ENCODE measurements around the gene MCM5.

Gene MCM5

DNA sequence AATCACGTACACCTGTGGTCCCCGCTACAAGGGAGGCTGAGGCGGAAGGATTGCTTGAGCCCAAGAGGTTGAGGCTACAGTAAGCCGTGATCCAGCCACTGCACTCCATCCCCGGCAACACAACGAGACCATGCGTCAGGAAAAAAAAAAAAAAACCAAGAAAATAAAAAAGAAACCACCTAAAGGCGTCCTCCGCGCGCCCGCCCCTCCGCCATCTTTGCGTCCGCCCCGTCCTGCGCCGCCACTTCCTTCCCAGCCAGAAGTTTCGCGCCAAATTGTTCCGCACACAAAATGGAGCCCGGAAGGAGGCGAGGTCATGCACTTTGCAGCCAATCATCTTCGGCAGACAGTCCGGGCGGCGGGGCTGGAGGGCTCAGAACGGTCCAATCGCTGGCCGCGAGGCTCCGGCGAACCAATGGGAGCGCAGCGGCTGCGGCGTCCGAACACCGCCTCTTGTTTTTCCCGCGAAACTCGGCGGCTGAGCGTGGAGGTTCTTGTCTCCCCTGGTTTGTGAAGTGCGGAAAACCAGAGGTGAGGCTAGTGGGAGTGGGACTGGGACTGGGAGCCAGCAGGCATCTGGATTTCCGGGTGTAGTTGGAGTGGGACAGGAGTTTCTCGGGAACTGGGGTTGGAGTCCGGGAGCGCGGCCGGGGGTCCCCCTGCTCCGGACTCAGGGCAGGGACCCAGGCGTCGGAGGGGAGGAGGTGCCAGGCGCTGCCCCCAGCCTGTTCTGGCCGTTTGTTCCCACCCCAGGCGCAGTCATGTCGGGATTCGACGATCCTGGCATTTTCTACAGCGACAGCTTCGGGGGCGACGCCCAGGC is at the start of gene MCM5:
TSS of gene MCM5 (plus strand) at position 463 of the 823 bp plus-strand sequence. CDS start at position 762, 299 bp downstream.
- DNase-seq (ENCODE audit: low read depth) = peak; percentile 96

DNA sequence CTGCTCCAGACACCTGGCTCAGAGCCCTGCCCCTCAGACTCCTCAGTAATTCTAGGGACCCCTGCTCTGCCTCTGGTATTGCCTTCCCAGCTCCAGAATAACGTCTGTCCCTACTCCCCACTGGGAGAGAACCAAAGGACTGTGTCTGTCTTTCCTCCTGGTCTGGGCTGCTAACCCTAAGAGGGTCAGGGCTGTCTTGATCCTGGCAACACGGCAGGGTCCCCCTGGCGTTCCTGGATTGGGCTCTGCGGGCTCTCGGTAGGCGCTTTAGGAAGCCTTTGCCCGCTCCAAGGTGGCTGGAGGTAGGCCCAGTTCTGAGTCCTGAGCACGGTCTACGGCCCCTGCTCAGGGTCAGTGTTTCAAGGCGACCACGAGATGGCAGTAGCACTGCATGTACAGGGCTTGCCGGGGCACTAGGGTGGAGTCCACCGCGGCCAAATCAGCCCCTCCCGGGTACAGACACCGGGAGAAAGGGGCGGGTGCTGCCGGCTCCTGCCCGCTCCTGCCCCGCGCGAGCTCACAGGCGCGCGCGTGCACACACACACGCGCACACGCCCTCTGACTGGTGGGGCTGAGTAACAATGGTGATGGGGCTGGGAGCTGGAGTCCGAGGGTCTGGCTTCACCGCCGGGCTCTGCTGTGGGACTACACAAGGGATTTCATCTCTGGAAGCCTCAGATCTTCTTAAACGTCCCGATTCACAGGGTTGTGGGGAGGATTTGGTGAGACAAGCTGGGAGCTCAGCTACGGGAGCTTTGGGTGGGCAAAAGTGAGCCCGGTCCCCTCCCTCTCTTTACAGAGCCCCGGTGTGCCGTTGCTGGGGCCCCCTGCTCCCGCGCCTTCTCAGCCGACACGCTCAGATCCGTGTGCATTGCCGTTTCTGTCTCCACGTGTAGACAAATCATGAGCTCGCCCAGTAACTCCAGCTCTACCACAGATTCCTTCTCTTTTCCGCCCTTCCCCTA is 49.1 kb upstream of the MCM5 start:
- peak; percentile 87 for DNase-seq (ENCODE audit: low read depth)

GRCh38 chr22:35352214-35353111 is 47.5 kb upstream of the MCM5 start:
- no peak for DNase-seq (ENCODE audit: low read depth)

GRCh38 chr22:35353318-35353717 is 46.6 kb upstream of the MCM5 start:
- no peak for DNase-seq (ENCODE audit: low read depth)

GRCh38 chr22:35354068-35354467 is 45.9 kb upstream of the MCM5 start:
- no peak for DNase-seq (ENCODE audit: low read depth)

DNA sequence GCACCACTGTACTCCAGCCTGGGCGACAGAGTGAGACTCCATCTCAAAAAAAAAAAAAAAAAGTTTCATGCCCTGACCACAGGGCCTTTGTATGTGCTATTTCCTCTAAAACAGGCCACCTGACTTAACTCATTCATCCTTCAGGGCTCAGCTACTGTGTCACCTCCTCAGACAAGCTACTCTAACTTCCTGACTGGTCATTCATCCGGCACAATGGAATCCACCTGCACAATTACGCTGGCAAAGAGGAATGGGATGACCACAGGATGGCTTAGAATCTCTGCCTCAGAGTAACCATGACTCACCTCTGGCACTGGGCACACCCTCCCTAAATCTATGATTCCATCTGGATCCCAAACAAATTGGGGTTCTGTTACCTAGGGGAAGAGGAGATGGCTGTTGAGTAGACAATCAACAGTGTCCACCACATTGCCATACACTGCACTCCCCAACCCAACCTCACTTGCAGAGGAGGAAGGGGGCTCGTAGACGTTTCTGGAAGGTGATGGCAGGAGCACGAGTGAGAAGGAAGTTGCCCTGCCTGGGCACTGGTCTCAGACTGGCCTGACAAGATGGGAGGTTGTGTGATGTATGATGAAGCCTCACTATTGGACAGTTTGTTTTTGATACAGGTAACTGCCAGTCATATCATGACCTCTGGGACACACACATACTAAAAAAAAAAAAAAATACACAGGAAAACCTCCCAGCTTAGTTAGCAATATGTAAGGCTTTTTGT is 41.9 kb upstream of the MCM5 start:
- DNase-seq (ENCODE audit: low read depth) = no peak

DNA sequence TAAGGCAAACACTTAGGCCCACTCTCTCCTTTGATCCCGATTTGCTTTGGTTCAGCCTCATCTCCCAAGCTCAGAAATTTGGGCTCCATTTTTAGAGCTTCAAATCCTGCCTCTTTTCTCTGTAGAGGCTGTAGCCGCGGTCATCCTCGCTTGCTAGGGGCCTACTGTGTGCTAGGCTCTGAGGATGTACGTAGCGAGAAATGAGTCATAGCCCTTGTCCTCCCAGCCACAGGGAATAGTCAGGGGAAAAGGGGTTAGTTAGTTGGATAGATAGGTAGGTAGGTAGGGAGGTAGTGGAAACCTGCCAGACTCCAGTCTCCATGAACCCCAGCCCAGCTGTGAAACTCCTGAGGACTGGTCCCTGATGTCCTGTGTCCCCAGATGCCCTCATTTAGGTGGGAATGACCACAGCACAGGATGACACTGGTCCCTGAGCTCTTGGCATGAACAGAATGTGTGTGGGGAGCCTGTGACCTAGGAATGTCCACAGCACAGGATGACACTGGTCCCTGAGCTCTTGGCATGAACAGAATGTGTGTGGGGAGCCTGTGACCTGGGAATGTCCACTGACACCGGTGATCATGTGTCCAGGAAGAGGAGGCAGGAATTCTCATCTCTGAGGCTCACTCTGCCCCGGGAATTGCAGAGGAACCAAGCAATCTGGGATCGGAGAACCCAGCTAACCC is 40.4 kb upstream of the MCM5 start:
- DNase-seq (ENCODE audit: low read depth) = no peak

- no peak for DNase-seq (ENCODE audit: low read depth)
Observed at GRCh38 chr22:35361001-35361558, 38.9 kb upstream of the MCM5 start.

GRCh38 chr22:35363566-35364086 is 36.3 kb upstream of the MCM5 start:
- no peak for DNase-seq (ENCODE audit: low read depth)

GRCh38 chr22:35364230-35364629 is 35.7 kb upstream of the MCM5 start:
- DNase-seq (ENCODE audit: low read depth) = peak; percentile 84

- DNase-seq (ENCODE audit: low read depth) = no peak
Observed at GRCh38 chr22:35367331-35367886, 32.5 kb upstream of the MCM5 start.

DNA sequence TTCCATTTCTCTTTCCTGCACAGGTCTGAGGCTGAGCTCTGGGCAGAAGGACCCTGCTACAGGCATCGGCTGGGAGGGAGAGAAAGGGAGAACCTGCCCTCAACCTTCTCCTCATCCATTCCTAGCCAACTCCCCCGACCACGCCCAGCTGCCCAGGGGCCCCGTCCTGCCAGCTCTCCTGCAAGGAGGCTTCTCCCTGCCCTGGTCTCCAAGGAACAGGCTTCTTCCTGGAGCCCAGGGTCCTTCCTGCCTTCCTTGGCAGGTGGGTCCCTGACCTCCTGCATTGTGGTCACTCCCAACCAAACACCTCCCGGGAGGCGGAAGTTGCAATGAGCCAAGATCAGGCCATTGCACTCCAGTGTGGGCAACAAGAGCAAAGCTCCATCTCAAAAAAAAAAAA is 31.6 kb upstream of the MCM5 start:
- no peak for DNase-seq (ENCODE audit: low read depth)

- no peak for DNase-seq (ENCODE audit: low read depth)
Observed at GRCh38 chr22:35369996-35370395, 29.9 kb upstream of the MCM5 start.

DNA sequence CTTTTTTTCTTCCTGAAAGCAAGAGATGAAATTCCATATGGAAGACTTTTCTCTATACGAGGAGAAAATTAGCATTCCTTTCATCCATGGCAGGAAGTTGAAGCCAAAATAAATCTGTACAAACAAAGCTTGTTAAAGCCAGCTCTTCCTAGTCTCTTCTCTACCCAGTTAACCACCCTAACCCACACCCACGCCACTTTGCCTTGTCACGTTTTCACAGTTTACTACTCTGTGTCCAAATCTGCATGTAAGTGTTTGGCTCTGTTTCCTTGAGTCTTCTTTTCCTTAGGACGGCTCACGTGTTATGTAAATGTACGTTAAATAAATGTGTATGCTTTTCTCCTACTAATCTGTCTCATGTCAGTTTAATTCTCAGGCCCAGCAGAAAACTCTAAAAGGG is 26.2 kb upstream of the MCM5 start:
- no peak for DNase-seq (ENCODE audit: low read depth)

DNA sequence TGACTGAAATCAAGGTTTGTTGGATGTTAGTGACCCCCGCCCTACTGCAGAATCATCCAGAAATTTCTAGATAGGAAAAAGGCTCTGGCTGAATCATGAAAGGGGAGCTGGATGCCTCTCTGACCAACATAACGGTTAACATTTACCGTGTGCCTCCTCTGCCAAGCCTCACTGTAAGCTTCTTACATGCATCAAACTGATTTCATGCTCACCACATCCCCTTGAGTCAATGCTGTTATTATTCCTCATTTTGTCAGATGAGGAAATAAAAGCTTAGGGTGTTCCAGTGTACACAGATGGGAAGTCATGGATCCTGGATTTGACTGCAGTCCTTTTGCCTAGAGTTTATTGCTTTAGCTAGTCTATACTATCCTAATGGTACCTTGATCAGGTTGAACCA is 24.9 kb upstream of the MCM5 start:
- peak; percentile 99 for DNase-seq (ENCODE audit: low read depth)

- DNase-seq (ENCODE audit: low read depth) = peak; percentile 61
Observed at GRCh38 chr22:35375526-35375925, 24.4 kb upstream of the MCM5 start.

GRCh38 chr22:35376728-35377472 is 23.0 kb upstream of the MCM5 start:
- peak; percentile 99 for DNase-seq (ENCODE audit: low read depth)

DNA sequence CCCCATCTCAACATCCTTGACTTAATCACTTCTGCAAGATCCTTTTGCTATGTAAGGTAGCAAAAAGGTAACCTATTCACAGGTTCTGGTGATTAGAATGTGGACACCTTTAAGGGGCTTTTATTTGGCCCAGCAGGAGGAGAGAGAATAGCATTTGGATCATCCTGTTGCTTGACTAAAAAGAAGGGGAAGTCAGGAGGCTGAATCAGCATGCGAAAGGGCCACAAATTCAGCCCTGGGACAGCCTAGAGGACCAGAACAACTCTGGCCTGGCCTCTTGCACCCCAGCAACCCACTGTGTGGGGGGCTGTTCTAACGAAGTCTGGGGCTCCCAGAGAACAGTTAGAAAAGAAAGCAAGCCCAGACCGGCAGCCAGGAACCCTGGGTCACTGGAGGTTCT is 22.2 kb upstream of the MCM5 start:
- DNase-seq (ENCODE audit: low read depth) = no peak

DNA sequence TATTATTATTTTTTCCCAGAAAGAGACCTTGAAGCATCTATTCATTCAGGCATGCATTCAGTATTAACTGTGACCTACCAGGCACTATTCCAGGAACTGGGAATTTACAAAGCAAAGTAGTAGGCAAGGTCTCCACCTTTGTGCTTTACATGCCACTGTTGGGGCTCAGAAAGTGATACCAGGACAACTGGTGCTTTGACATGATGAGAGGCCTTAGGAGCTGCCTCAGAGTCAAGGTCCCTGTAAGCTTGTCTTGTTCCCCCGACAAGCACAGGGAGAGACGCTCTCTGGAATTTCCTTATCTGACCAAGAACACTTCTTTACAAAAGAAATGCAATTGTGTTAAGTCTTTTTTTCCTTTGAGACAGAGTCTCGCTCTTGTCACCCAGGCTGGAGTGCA is 21.3 kb upstream of the MCM5 start:
- DNase-seq (ENCODE audit: low read depth) = no peak
